Forelimb muscle (tissue), 1 donor: Measurements from ENCODE around the gene ATP5F1D. TPM values are rescaled to one million over a fixed set of nuclear protein-coding genes. Genes with fewer than 3 reads are reported as not detected.

Experiments
- DNase-seq: peaks from one replicate; pipeline ENCODE4 v3.0.0-alpha.2; 2013; ENCODE audit warnings: low read depth
- polyA plus RNA-seq: library from polyadenylated mRNA; unstranded; fragments of 120-200 nt; gene quantifications from one replicate; pipeline ENCODE4 v1.2.1, GENCODE V29; 2013; ENCODE audit not compliant: insufficient read length

Gene ATP5F1D
- polyA plus RNA-seq, 1 donor, result 167 TPM

GRCh38 chr19:1281569-1282287, 40.2 kb downstream of the ATP5F1D start:
- DNase-seq, result no peak

GRCh38 chr19:1282588-1283206, 41.1 kb downstream of the ATP5F1D start:
- no peak for DNase-seq

GRCh38 chr19:1283207-1283916, 41.8 kb downstream of the ATP5F1D start:
- no peak for DNase-seq

- no peak for DNase-seq
Observed at GRCh38 chr19:1283917-1284292, 42.4 kb downstream of the ATP5F1D start.

- no peak for DNase-seq
Observed at GRCh38 chr19:1284293-1284978, 42.9 kb downstream of the ATP5F1D start.

- DNase-seq, result no peak
Observed at GRCh38 chr19:1284979-1285736, 43.6 kb downstream of the ATP5F1D start.

GRCh38 chr19:1285737-1286360, 44.3 kb downstream of the ATP5F1D start, which contains the start of gene EFNA2:
TSS of gene EFNA2 (plus strand) at chr19:1285873. CDS start at chr19:1286169, 296 bp downstream.
- DNase-seq, result no peak

- DNase-seq, result no peak
Observed at GRCh38 chr19:1286487-1287353, 45.2 kb downstream of the ATP5F1D start.

GRCh38 chr19:1287354-1288225, 46.0 kb downstream of the ATP5F1D start:
- DNase-seq, result no peak

- DNase-seq, result no peak
Observed at GRCh38 chr19:1288226-1288612, 46.7 kb downstream of the ATP5F1D start.

- DNase-seq, result no peak
Observed at GRCh38 chr19:1288833-1289685, 47.5 kb downstream of the ATP5F1D start.

GRCh38 chr19:1289686-1290025, 48.1 kb downstream of the ATP5F1D start:
- DNase-seq, result no peak

GRCh38 chr19:1290196-1290702, 48.7 kb downstream of the ATP5F1D start:
- DNase-seq, result no peak

- DNase-seq, result no peak
Observed at GRCh38 chr19:1290703-1291651, 49.4 kb downstream of the ATP5F1D start.

- DNase-seq, result no peak
Observed at GRCh38 chr19:1291761-1292418, 50.3 kb downstream of the ATP5F1D start.
